MCF 10A (cell line): ENCODE results near the gene CD180. TPM values are rescaled to one million over a fixed set of nuclear protein-coding genes. Genes with fewer than 3 reads are reported as not detected.

Source experiments
- BruUV-seq: library from RNA; stranded (reverse); fragments of 400-500 nt; replicated peaks from 2 replicates; lab custom pipeline; 2021; lab: Mats Ljungman, UMichigan
- CTCF ChIA-PET: fragments of 300-600 bp; sonication (Branson Sonifier 250); formaldehyde crosslinking; extraction: SDS; loops from one replicate; lab custom pipeline; 2021; ENCODE audit warnings: antibody characterized with exemption, inconsistent platforms; lab: Yijun Ruan, JAX
- POLR2A ChIA-PET: fragments of 300-600, 350-650 bp; sonication (Branson Sonifier 250); formaldehyde crosslinking; extraction: SDS; loops from one replicate; lab custom pipeline; 2020; ENCODE audit warnings: antibody characterized with exemption, inconsistent platforms; lab: Yijun Ruan, JAX
- DNase-seq: peaks from one replicate; pipeline ENCODE4 v3.0.0-alpha.2; 2018; ENCODE audit not compliant: unreplicated experiment
- H3K27ac Mint-ChIP-seq: one replicate; pipeline ENCODE4 v1.8.0; 2022; ENCODE audit warnings: mild to moderate bottlenecking, low read depth, mixed read lengths; ENCODE audit not compliant: unreplicated experiment
- H3K27me3 Mint-ChIP-seq: one replicate; pipeline ENCODE4 v1.8.0; 2022; ENCODE audit warnings: mixed read lengths; ENCODE audit not compliant: insufficient read depth, unreplicated experiment
- H3K36me3 Mint-ChIP-seq: one replicate; pipeline ENCODE4 v1.8.0; 2022; ENCODE audit warnings: mild to moderate bottlenecking, moderate library complexity, mixed read lengths; ENCODE audit not compliant: insufficient read depth, unreplicated experiment
- H3K4me1 Mint-ChIP-seq: one replicate; pipeline ENCODE4 v1.8.0; 2022; ENCODE audit warnings: mixed read lengths; ENCODE audit not compliant: insufficient read depth, unreplicated experiment
- H3K4me3 Mint-ChIP-seq: one replicate; pipeline ENCODE4 v1.8.0; 2022; ENCODE audit warnings: mild to moderate bottlenecking, moderate library complexity, mixed read lengths; ENCODE audit not compliant: unreplicated experiment
- H3K9me3 Mint-ChIP-seq: one replicate; pipeline ENCODE4 v1.8.0; 2022; ENCODE audit warnings: mixed read lengths; ENCODE audit not compliant: unreplicated experiment
- intact Hi-C: fragments of 100-400 bp; cut with micrococcal nuclease; formaldehyde crosslinking; loops from 2 replicates; pipeline ENCODE4 v1.14.1; 2022
- total RNA-seq: library from RNA; stranded (reverse); gene quantifications from 2 replicates; pipeline ENCODE4 v1.2.3, GENCODE V29; 2022
- TF ChIP-seq, protein P1 (sequence below): fragments of 200-600 bp; IDR thresholded peaks from one replicate; pipeline ENCODE4 v1.8.0; 2022; ENCODE audit warnings: antibody characterized with exemption, mild to moderate bottlenecking; ENCODE audit not compliant: unreplicated experiment

CD180 gene
- total RNA-seq, 1 experiment from 2014 or later = 0.07 TPM

DNA sequence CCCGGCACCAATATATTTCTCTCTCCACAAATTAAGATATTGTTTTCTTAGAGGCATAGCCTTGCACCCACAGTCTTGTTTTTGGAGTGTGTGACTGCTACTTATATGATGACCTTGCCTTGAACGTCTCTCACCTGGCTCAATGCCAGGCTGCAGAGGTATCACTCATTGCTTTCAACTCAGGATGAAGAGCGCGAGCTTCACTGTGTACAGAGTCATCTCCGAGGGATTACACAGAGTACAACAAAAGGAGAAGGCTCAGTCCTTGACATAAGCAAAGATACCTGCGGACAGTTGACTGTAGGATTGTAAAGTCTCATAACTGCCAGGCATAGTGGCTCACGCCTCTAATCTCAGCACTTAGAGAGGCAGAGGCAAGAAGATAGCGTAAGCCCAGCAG lies 53.8 kb downstream of the CD180 start:
- intact Hi-C loops = no loop called here
- BruUV-seq = no TSS peak
- no peak overlapping the region for H3K27ac Mint-ChIP-seq
- H3K27me3 Mint-ChIP-seq = no peaks in the 10 kb centered on the region
- H3K9me3 Mint-ChIP-seq = no peaks in the 10 kb centered on the region
- peaks cover 72% of the 10 kb centered on the region for H3K36me3 Mint-ChIP-seq
- CTCF ChIA-PET = interaction anchor here (0.7 to 2.7 kb wide), 2 partner anchors 13 to 65 kb away, joined by 4 to 15 read pairs; no protein-coding TSS in a partner anchor
- no peaks in the 10 kb centered on the region for H3K4me1 Mint-ChIP-seq
- no peak overlapping the region for H3K4me3 Mint-ChIP-seq
- DNase-seq = no peak
- POLR2A ChIA-PET = interaction anchor here (1.0 kb wide), 1 partner anchor 96 kb away, joined by 3 read pairs; no protein-coding TSS in a partner anchor
- TF ChIP-seq, protein P1, sequence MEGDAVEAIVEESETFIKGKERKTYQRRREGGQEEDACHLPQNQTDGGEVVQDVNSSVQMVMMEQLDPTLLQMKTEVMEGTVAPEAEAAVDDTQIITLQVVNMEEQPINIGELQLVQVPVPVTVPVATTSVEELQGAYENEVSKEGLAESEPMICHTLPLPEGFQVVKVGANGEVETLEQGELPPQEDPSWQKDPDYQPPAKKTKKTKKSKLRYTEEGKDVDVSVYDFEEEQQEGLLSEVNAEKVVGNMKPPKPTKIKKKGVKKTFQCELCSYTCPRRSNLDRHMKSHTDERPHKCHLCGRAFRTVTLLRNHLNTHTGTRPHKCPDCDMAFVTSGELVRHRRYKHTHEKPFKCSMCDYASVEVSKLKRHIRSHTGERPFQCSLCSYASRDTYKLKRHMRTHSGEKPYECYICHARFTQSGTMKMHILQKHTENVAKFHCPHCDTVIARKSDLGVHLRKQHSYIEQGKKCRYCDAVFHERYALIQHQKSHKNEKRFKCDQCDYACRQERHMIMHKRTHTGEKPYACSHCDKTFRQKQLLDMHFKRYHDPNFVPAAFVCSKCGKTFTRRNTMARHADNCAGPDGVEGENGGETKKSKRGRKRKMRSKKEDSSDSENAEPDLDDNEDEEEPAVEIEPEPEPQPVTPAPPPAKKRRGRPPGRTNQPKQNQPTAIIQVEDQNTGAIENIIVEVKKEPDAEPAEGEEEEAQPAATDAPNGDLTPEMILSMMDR = no peak

DNA sequence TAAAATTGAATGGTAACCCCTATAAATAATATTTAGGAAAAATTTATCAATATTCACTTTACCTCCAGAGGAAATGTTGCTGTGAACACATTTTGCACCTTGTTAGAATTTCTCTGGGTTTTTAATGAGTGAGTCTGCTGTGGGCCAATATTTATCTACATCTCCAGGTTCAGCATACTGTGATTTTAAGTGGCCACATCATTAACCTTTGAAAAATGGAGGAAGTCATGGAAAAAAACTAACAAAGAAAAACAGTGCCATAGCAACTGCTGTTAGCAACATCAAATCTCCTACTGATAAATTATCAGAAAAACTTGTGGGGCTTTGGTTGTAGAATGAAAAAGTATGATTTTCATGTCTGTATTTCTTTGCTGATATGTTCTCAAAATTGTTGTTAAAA lies 55.0 kb downstream of the CD180 start:
- Mint-ChIP-seq H3K4me1 (no peaks in the 10 kb centered on the region), H3K4me3 (no peak overlapping the region), H3K9me3 (no peaks in the 10 kb centered on the region), H3K36me3 (peaks cover 82% of the 10 kb centered on the region), H3K27ac (no peak overlapping the region), H3K27me3 (no peaks in the 10 kb centered on the region)
- no peak for DNase-seq
- TF ChIP-seq, protein P1 = no peak
- CTCF ChIA-PET = no interaction called here
- BruUV-seq = no TSS peak
- intact Hi-C loops = no loop called here
- POLR2A ChIA-PET = no interaction called here

DNA sequence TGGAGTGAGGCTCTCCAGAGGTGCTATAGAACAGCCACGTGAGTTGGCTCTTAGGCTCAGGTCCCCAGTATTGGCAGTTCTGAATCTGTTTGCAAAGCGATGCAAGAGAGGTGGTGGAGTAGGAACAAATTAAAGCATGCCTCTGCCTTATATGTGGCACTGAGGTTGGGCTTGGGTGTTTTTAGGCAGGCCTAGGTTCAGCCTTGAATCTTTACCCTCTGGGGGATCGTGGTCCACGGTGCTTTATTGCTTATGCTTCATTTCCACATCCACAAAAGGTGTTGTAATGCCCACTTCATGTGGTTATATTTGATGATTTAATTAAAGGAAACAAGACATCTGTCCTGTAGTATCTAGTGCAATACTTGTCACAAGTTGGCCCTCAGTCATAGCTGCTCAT lies 56.2 kb downstream of the CD180 start:
- ChIA-PET CTCF (no interaction called here), POLR2A (interaction anchor here (0.9 to 1.1 kb wide), 2 partner anchors 9 to 117 kb away, joined by 3 read pairs; no protein-coding TSS in a partner anchor)
- TF ChIP-seq, protein P1 = no peak
- no TSS peak for BruUV-seq
- intact Hi-C loops = no loop called here
- Mint-ChIP-seq H3K4me1 (no peaks in the 10 kb centered on the region), H3K27ac (no peak overlapping the region), H3K4me3 (no peak overlapping the region), H3K9me3 (no peaks in the 10 kb centered on the region), H3K27me3 (no peaks in the 10 kb centered on the region), H3K36me3 (peaks cover 81% of the 10 kb centered on the region)
- DNase-seq = no peak

DNA sequence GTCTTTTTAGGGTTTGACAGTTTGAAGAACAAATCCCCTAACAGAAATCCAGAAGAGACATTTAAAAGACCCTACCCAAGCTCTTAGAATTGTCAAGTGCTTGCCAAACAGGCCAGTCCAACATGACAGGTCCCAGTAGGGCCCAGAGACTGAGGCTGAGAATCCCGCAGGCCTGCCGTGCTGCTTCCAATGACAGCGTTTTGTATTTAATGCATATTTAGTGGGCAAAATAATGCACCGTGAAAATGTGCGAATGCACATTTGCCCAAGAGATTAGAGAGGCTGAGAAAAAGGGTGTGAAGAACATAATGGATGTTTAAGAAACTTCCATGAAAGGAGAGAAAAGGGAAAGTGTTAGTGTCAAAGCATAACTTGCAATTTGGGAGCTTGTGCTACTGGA lies 57.6 kb downstream of the CD180 start:
- TF ChIP-seq, protein P1 = no peak
- intact Hi-C loops = no loop called here
- Mint-ChIP-seq H3K9me3 (no peaks in the 10 kb centered on the region), H3K27ac (no peak overlapping the region), H3K36me3 (peaks cover 86% of the 10 kb centered on the region), H3K4me3 (no peak overlapping the region), H3K4me1 (no peaks in the 10 kb centered on the region), H3K27me3 (no peaks in the 10 kb centered on the region)
- ChIA-PET CTCF (interaction anchor here (0.7 to 1.2 kb wide), 2 partner anchors 10 to 71 kb away, joined by 3 read pairs; no protein-coding TSS in a partner anchor), POLR2A (interaction anchor here (0.6 to 1.0 kb wide), 3 partner anchors 11 to 123 kb away, joined by 3 read pairs; no protein-coding TSS in a partner anchor)
- BruUV-seq = no TSS peak
- no peak for DNase-seq
